GM12878 (cell line): ENCODE data around the gene CLMP.

Experiments used
- ASH2L ChIP-seq: fragments of 300-600, 200-600 bp; sonication (generic); IDR thresholded peaks from 2 replicates; pipeline ENCODE4 v1.6.1; 2017; ENCODE audit warnings: low read depth, mild to moderate bottlenecking, borderline replicate concordance
- FOXM1 ChIP-seq: IDR thresholded peaks from 2 replicates; pipeline ENCODE4 v1.6.1; 2012; ENCODE audit warnings: low read depth, mild to moderate bottlenecking, inconsistent platforms, low read length, moderate library complexity
- IKZF1 ChIP-seq: fragments of 450-650 bp; conservative IDR thresholded peaks from 2 replicates; pipeline ENCODE4 v1.6.1; 2017; ENCODE audit warnings: antibody characterized with exemption, mild to moderate bottlenecking
- POLR2A ChIP-seq: IDR thresholded peaks from 2 replicates; pipeline ENCODE4 v1.6.1; 2011; ENCODE audit warnings: low read depth, mild to moderate bottlenecking, low read length
- RAD21 ChIP-seq: IDR thresholded peaks from 2 replicates; pipeline ENCODE4 v1.6.1; 2011; ENCODE audit warnings: mild to moderate bottlenecking, low read depth, low read length, moderate library complexity; ENCODE audit not compliant: insufficient read depth
- SP1 ChIP-seq: IDR thresholded peaks from one replicate; pipeline ENCODE4 v1.6.1; 2011; ENCODE audit warnings: low read depth, low read length
- STAT3 ChIP-seq: IDR thresholded peaks from 2 replicates; pipeline ENCODE4 v1.6.1; 2011; ENCODE audit warnings: low read depth, low read length, improper control_type of control experiment
- TCF12 ChIP-seq: IDR thresholded peaks from 2 replicates; pipeline ENCODE4 v1.6.1; 2011; ENCODE audit warnings: low read depth, mild to moderate bottlenecking, low read length
- ZNF274 ChIP-seq: IDR thresholded peaks from one replicate; pipeline ENCODE4 v1.8.0; 2011; ENCODE audit not compliant: insufficient read length, insufficient read depth
- TF ChIP-seq, protein P1 (sequence below): IDR thresholded peaks from 2 replicates; pipeline ENCODE4 v1.6.1; 2012; ENCODE audit warnings: mild to moderate bottlenecking, low read depth, low read length
- TF ChIP-seq, protein P2 (sequence below): fragments of 450-650 bp; IDR thresholded peaks from 2 replicates; pipeline ENCODE4 v1.6.1; 2017; ENCODE audit warnings: mild to moderate bottlenecking

- TF ChIP-seq, protein P1, sequence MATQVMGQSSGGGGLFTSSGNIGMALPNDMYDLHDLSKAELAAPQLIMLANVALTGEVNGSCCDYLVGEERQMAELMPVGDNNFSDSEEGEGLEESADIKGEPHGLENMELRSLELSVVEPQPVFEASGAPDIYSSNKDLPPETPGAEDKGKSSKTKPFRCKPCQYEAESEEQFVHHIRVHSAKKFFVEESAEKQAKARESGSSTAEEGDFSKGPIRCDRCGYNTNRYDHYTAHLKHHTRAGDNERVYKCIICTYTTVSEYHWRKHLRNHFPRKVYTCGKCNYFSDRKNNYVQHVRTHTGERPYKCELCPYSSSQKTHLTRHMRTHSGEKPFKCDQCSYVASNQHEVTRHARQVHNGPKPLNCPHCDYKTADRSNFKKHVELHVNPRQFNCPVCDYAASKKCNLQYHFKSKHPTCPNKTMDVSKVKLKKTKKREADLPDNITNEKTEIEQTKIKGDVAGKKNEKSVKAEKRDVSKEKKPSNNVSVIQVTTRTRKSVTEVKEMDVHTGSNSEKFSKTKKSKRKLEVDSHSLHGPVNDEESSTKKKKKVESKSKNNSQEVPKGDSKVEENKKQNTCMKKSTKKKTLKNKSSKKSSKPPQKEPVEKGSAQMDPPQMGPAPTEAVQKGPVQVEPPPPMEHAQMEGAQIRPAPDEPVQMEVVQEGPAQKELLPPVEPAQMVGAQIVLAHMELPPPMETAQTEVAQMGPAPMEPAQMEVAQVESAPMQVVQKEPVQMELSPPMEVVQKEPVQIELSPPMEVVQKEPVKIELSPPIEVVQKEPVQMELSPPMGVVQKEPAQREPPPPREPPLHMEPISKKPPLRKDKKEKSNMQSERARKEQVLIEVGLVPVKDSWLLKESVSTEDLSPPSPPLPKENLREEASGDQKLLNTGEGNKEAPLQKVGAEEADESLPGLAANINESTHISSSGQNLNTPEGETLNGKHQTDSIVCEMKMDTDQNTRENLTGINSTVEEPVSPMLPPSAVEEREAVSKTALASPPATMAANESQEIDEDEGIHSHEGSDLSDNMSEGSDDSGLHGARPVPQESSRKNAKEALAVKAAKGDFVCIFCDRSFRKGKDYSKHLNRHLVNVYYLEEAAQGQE, result no peak
- TF ChIP-seq IKZF1, result no peak
- no peak for TF ChIP-seq FOXM1
- no peak for TF ChIP-seq STAT3
- no peak for TF ChIP-seq POLR2A
- no peak for TF ChIP-seq ASH2L
- no peak for TF ChIP-seq SP1
- no peak for TF ChIP-seq ZNF274
- TF ChIP-seq, protein P2, sequence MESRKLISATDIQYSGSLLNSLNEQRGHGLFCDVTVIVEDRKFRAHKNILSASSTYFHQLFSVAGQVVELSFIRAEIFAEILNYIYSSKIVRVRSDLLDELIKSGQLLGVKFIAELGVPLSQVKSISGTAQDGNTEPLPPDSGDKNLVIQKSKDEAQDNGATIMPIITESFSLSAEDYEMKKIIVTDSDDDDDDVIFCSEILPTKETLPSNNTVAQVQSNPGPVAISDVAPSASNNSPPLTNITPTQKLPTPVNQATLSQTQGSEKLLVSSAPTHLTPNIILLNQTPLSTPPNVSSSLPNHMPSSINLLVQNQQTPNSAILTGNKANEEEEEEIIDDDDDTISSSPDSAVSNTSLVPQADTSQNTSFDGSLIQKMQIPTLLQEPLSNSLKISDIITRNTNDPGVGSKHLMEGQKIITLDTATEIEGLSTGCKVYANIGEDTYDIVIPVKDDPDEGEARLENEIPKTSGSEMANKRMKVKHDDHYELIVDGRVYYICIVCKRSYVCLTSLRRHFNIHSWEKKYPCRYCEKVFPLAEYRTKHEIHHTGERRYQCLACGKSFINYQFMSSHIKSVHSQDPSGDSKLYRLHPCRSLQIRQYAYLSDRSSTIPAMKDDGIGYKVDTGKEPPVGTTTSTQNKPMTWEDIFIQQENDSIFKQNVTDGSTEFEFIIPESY, result no peak
- TF ChIP-seq TCF12, result no peak
- no peak for TF ChIP-seq RAD21
Observed at GRCh38 chr11:123214396-123214795, 19.3 kb upstream of the CLMP start.
